Neural cell (in vitro differentiated cells): ENCODE data around the gene ERAL1. TPM values are rescaled to one million over a fixed set of nuclear protein-coding genes. Genes with fewer than 3 reads are reported as not detected.

Experiments used
- H2AFZ ChIP-seq: fragments of 200-600, 300-800 bp; sonication (generic), shearing (Covaris generic); 2 replicates; pipeline ENCODE4 v1.6.0; 2014; ENCODE audit warnings: low read depth, mild to moderate bottlenecking, antibody characterized with exemption, low read length, moderate library complexity
- H3F3A ChIP-seq: fragments of 200-600 bp; shearing (Covaris generic); 2 replicates; pipeline ENCODE4 v1.6.1; 2016; ENCODE audit warnings: mild to moderate bottlenecking, moderate library complexity, mixed read lengths, antibody characterized with exemption, low read length; ENCODE audit not compliant: insufficient read depth, poor library complexity, severe bottlenecking
- H3K27ac ChIP-seq: fragments of 200-600, 300-800 bp; sonication (generic), shearing (Covaris generic); 2 replicates; pipeline ENCODE4 v1.5.1; 2014; ENCODE audit warnings: mild to moderate bottlenecking, low read length, moderate library complexity
- H3K27me3 ChIP-seq: fragments of 300-800, 200-600 bp; sonication (generic), shearing (Covaris generic); 2 replicates; pipeline ENCODE4 v1.6.0; 2014; ENCODE audit warnings: mild to moderate bottlenecking, low read depth, low read length, moderate library complexity; ENCODE audit not compliant: insufficient read depth
- H3K36me3 ChIP-seq: fragments of 300-800, 200-600 bp; sonication (generic), shearing (Covaris generic); 2 replicates; pipeline ENCODE4 v1.5.1; 2014; ENCODE audit warnings: mild to moderate bottlenecking, antibody characterized with exemption, low read length, moderate library complexity; ENCODE audit not compliant: insufficient read depth
- H3K4me2 ChIP-seq: fragments of 300-800, 200-600 bp; sonication (generic), shearing (Covaris generic); 2 replicates; pipeline ENCODE4 v1.6.0; 2014; ENCODE audit warnings: mild to moderate bottlenecking, low read length
- H3K4me3 ChIP-seq: fragments of 300-800, 200-600 bp; sonication (generic), shearing (Covaris generic); 2 replicates; pipeline ENCODE4 v1.5.1; 2014; ENCODE audit warnings: mild to moderate bottlenecking, low read length, moderate library complexity
- H3K79me2 ChIP-seq: fragments of 200-600 bp; shearing (Covaris generic); replicated peaks from 2 replicates; pipeline ENCODE4 v1.6.0; 2014; ENCODE audit warnings: mild to moderate bottlenecking, low read length, moderate library complexity; ENCODE audit not compliant: insufficient read depth
- H3K9ac ChIP-seq: fragments of 300-800, 200-600 bp; sonication (generic), shearing (Covaris generic); 2 replicates; pipeline ENCODE4 v1.6.1; 2016; ENCODE audit warnings: mild to moderate bottlenecking, low read length, mixed read lengths
- H3K9me2 ChIP-seq: fragments of 200-600 bp; shearing (Covaris generic); 2 replicates; pipeline ENCODE4 v1.6.1; 2016; ENCODE audit warnings: mild to moderate bottlenecking, low read length, mixed read lengths; ENCODE audit not compliant: insufficient read depth
- H3K9me3 ChIP-seq: fragments of 200-600, 300-800 bp; sonication (generic), shearing (Covaris generic); 2 replicates; pipeline ENCODE4 v1.6.1; 2016; ENCODE audit warnings: mild to moderate bottlenecking, mixed run types, low read length, moderate library complexity, mixed read lengths
- H4K20me1 ChIP-seq: fragments of 200-600 bp; shearing (Covaris generic); 2 replicates; pipeline ENCODE4 v1.6.1; 2016; ENCODE audit warnings: mild to moderate bottlenecking, mixed run types; ENCODE audit not compliant: insufficient read depth
- EP300 ChIP-seq: fragments of 450-650 bp; conservative IDR thresholded peaks from 2 replicates; pipeline ENCODE4 v1.6.1; 2014; ENCODE audit warnings: antibody characterized with exemption, mild to moderate bottlenecking, moderate library complexity; ENCODE audit not compliant: poor library complexity, severe bottlenecking
- EZH2 ChIP-seq: fragments of 200-600, 300-800 bp; shearing (Covaris generic), sonication (generic); IDR thresholded peaks from 2 replicates; pipeline ENCODE4 v1.6.1; 2014; ENCODE audit warnings: antibody characterized with exemption, low read length, borderline replicate concordance, mild to moderate bottlenecking; ENCODE audit not compliant: insufficient read depth, poor library complexity, severe bottlenecking
- MXI1 ChIP-seq: fragments of 450-650 bp; conservative IDR thresholded peaks from 2 replicates; pipeline ENCODE4 v1.6.1; 2014; ENCODE audit warnings: antibody characterized with exemption, mild to moderate bottlenecking; ENCODE audit not compliant: poor library complexity, severe bottlenecking
- POLR2AphosphoS5 ChIP-seq: IDR thresholded peaks from 2 replicates; pipeline ENCODE4 v1.6.1; 2012
- RAD21 ChIP-seq: fragments of 450-650 bp; conservative IDR thresholded peaks from 2 replicates; pipeline ENCODE4 v1.6.1; 2014; ENCODE audit warnings: antibody characterized with exemption, mild to moderate bottlenecking, moderate library complexity
- SMC3 ChIP-seq: fragments of 450-650 bp; conservative IDR thresholded peaks from 2 replicates; pipeline ENCODE4 v1.6.1; 2014; ENCODE audit warnings: antibody characterized with exemption, mild to moderate bottlenecking, moderate library complexity; ENCODE audit not compliant: poor library complexity
- TAF1 ChIP-seq: IDR thresholded peaks from 2 replicates; pipeline ENCODE4 v1.6.1; 2012; ENCODE audit warnings: low read depth
- polyA plus RNA-seq: library from polyadenylated mRNA; depleted of rRNA; stranded (reverse); fragments of >200 nt; gene quantifications from 2 replicates; pipeline ENCODE4 v1.2.3, GENCODE V29; 2014
- TF ChIP-seq, protein P1 (sequence below): fragments of 450-650 bp; IDR thresholded peaks from 2 replicates; pipeline ENCODE4 v1.5.1; 2014; ENCODE audit warnings: antibody characterized with exemption, mild to moderate bottlenecking, moderate library complexity; ENCODE audit not compliant: poor library complexity, severe bottlenecking
- TF ChIP-seq, protein P2 (sequence below): IDR thresholded peaks from 2 replicates; pipeline ENCODE4 v1.6.1; 2012; ENCODE audit warnings: borderline replicate concordance

The ERAL1 gene
- polyA plus RNA-seq, 1 donor from 2014 or later = 31.8 TPM

DNA sequence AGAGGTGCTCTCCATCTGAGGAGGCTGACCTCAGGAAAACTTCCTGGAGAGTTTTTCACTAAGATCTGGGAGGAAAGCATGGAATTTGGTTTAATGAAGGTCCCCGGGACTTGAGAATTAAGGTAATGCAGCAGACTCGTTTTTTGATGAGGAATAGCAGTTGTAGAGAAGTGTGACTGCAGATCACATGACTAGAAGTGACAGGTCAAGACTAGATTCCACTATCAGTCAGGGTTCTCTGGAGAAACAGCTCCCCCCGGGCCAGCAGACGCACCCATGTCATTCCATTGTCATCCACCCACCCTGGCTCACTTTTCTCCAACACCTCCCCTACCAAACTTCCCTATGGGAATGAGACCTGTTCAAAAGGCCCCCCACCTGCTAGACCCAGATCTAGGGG lies 50.0 kb downstream of the ERAL1 start:
- Histone ChIP-seq H4K20me1 (no peaks in the 10 kb centered on the region), H3K36me3 (no peaks in the 10 kb centered on the region), H3F3A (peaks cover 2% of the 10 kb centered on the region), H2AFZ (no peak overlapping the region), H3K9ac (no peak overlapping the region), H3K27me3 (no peaks in the 10 kb centered on the region), H3K9me2 (no peaks in the 10 kb centered on the region), H3K4me2 (no peak overlapping the region), H3K27ac (no peak overlapping the region), H3K4me3 (no peak overlapping the region), H3K79me2 (peaks cover 8% of the 10 kb centered on the region), H3K9me3 (no peaks in the 10 kb centered on the region)
- TF ChIP-seq SMC3 (no peak), EP300 (no peak), MXI1 (no peak), EZH2 (no peak)
- TF ChIP-seq, protein P1, sequence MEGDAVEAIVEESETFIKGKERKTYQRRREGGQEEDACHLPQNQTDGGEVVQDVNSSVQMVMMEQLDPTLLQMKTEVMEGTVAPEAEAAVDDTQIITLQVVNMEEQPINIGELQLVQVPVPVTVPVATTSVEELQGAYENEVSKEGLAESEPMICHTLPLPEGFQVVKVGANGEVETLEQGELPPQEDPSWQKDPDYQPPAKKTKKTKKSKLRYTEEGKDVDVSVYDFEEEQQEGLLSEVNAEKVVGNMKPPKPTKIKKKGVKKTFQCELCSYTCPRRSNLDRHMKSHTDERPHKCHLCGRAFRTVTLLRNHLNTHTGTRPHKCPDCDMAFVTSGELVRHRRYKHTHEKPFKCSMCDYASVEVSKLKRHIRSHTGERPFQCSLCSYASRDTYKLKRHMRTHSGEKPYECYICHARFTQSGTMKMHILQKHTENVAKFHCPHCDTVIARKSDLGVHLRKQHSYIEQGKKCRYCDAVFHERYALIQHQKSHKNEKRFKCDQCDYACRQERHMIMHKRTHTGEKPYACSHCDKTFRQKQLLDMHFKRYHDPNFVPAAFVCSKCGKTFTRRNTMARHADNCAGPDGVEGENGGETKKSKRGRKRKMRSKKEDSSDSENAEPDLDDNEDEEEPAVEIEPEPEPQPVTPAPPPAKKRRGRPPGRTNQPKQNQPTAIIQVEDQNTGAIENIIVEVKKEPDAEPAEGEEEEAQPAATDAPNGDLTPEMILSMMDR = no peak

DNA sequence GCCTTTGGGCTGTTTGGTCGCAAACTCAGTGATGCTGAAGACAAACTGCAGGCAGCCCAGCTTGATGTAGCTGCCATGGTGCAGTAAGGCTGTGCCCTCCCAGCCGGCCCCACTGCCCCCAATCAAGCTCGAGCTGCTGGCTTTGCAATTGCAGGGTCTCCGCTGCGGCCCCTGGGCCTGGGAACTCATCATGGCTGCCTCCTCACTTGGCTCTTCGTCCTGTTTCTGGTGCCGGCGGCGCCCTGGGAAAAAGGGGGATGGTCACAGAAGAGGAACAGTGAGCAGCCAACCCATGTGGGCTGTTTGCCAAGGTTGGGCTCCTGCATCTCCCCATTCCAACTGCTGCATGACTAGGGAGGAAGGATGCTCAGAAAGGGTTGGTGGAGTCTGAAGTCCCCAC lies 51.5 kb downstream of the ERAL1 start:
- Histone ChIP-seq H3K27ac (no peak overlapping the region), H3K27me3 (no peaks in the 10 kb centered on the region), H3K4me3 (no peak overlapping the region), H3K4me2 (no peak overlapping the region), H3K36me3 (no peaks in the 10 kb centered on the region), H3K9me3 (no peaks in the 10 kb centered on the region), H4K20me1 (no peaks in the 10 kb centered on the region), H3F3A (peaks cover 2% of the 10 kb centered on the region), H3K9me2 (no peaks in the 10 kb centered on the region), H3K9ac (no peak overlapping the region), H3K79me2 (no peaks in the 10 kb centered on the region), H2AFZ (no peak overlapping the region)
- no peak for TF ChIP-seq SMC3

DNA sequence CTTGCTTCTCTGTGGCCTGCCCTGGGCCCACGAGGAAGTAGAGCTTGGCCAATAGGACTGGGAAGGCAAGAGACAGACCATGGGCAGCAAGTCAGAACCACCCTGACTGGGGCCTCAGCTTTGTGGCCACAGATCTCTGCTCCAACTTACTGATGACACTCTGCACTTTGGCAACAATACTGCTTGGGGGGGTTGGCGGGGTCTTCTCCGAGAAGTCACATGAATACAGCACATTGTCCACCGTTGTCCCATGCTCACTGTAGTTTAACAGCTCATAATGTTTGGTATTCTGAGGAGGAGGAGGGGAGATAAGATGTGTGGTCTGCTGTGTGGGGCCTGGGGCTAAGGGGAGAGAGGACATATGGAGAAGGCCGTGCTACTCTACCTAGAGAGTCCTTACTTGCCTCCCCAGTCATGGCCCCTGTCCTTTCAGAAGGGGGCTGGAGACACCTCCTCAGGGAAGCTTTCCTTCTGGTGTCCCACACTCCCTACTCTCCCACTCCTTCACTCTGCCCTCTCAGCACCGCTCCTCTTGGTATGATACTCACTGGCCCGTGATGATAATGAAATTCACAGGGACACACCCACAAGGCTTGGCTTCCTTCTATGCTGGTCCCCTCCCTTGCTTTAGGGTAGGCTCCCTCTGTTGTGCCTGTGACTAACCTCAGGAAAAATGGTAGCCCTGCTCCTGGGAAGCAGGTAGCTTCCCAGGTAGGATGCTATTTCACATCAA lies 52.1 kb downstream of the ERAL1 start:
- Histone ChIP-seq H3K9me3 (no peaks in the 10 kb centered on the region), H3F3A (peaks cover 1% of the 10 kb centered on the region), H3K79me2 (no peaks in the 10 kb centered on the region), H3K4me3 (no peak overlapping the region), H3K9ac (no peak overlapping the region), H2AFZ (no peak overlapping the region), H3K36me3 (no peaks in the 10 kb centered on the region), H4K20me1 (no peaks in the 10 kb centered on the region), H3K27ac (no peak overlapping the region), H3K9me2 (no peaks in the 10 kb centered on the region), H3K27me3 (no peaks in the 10 kb centered on the region), H3K4me2 (no peak overlapping the region)
- TF ChIP-seq, protein P2, sequence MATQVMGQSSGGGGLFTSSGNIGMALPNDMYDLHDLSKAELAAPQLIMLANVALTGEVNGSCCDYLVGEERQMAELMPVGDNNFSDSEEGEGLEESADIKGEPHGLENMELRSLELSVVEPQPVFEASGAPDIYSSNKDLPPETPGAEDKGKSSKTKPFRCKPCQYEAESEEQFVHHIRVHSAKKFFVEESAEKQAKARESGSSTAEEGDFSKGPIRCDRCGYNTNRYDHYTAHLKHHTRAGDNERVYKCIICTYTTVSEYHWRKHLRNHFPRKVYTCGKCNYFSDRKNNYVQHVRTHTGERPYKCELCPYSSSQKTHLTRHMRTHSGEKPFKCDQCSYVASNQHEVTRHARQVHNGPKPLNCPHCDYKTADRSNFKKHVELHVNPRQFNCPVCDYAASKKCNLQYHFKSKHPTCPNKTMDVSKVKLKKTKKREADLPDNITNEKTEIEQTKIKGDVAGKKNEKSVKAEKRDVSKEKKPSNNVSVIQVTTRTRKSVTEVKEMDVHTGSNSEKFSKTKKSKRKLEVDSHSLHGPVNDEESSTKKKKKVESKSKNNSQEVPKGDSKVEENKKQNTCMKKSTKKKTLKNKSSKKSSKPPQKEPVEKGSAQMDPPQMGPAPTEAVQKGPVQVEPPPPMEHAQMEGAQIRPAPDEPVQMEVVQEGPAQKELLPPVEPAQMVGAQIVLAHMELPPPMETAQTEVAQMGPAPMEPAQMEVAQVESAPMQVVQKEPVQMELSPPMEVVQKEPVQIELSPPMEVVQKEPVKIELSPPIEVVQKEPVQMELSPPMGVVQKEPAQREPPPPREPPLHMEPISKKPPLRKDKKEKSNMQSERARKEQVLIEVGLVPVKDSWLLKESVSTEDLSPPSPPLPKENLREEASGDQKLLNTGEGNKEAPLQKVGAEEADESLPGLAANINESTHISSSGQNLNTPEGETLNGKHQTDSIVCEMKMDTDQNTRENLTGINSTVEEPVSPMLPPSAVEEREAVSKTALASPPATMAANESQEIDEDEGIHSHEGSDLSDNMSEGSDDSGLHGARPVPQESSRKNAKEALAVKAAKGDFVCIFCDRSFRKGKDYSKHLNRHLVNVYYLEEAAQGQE = no peak
- TF ChIP-seq EP300 = no peak
- TF ChIP-seq, protein P1 = no peak
- no peak for TF ChIP-seq POLR2AphosphoS5
- no peak for TF ChIP-seq EZH2
- TF ChIP-seq RAD21 = no peak
- TF ChIP-seq TAF1 = no peak
- TF ChIP-seq MXI1 = no peak
- TF ChIP-seq SMC3 = no peak
